Activated B cell treated with CpG ODN at 0.5 μM for 24 hours (primary cell): ENCODE results near the gene MAPK8IP2. TPM values are rescaled to one million over a fixed set of nuclear protein-coding genes. Genes with fewer than 3 reads are reported as not detected.

ENCODE experiments used
- ATAC-seq: fragments of 200-7000 bp; cut with Tn5 transposase; one replicate; pipeline ENCODE4 v1.10.0; 2021; ENCODE audit warnings: low read depth, mild to moderate bottlenecking, moderate library complexity
- CTCF ChIA-PET: fragments of 350-600 bp; sonication (Branson Sonifier 250); formaldehyde crosslinking; loops from one replicate; lab custom pipeline; 2021; ENCODE audit warnings: antibody characterized with exemption; lab: Charles Lee
- POLR2A ChIA-PET: fragments of 350-600 bp; sonication (Branson Sonifier 250); formaldehyde crosslinking; loops from one replicate; lab custom pipeline; 2021; ENCODE audit warnings: antibody characterized with exemption; lab: Charles Lee
- DNase-seq: peaks from one replicate; pipeline ENCODE4 v3.0.0; 2022
- H3K27ac Mint-ChIP-seq: one replicate; pipeline ENCODE4 v1.8.0; 2020; ENCODE audit warnings: mixed read lengths
- H3K27me3 Mint-ChIP-seq: one replicate; pipeline ENCODE4 v1.8.0; 2021; ENCODE audit warnings: mixed read lengths
- H3K36me3 Mint-ChIP-seq: one replicate; pipeline ENCODE4 v1.8.0; 2021; ENCODE audit warnings: low read depth, mixed read lengths
- H3K4me1 Mint-ChIP-seq: one replicate; pipeline ENCODE4 v1.8.0; 2021; ENCODE audit warnings: mixed read lengths
- H3K4me3 Mint-ChIP-seq: one replicate; pipeline ENCODE4 v1.8.0; 2020; ENCODE audit warnings: mild to moderate bottlenecking, mixed read lengths
- H3K9me3 Mint-ChIP-seq: one replicate; pipeline ENCODE4 v1.8.0; 2020; ENCODE audit warnings: mixed read lengths
- intact Hi-C: fragments of 100-400 bp; cut with micrococcal nuclease; formaldehyde crosslinking; loops from one replicate; pipeline ENCODE4 v1.15.1; 2024
- total RNA-seq: library from RNA; stranded (reverse); gene quantifications from 2 replicates; pipeline ENCODE4 v1.2.3, GENCODE V29; 2022
- TF ChIP-seq, protein P1 (sequence below): fragments of 200-600 bp; IDR thresholded peaks from one replicate; pipeline ENCODE4 v1.8.0; 2022; ENCODE audit warnings: antibody characterized with exemption, mild to moderate bottlenecking

The MAPK8IP2 gene
- total RNA-seq, 1 donor from 2014 or later = 0.18 TPM

DNA sequence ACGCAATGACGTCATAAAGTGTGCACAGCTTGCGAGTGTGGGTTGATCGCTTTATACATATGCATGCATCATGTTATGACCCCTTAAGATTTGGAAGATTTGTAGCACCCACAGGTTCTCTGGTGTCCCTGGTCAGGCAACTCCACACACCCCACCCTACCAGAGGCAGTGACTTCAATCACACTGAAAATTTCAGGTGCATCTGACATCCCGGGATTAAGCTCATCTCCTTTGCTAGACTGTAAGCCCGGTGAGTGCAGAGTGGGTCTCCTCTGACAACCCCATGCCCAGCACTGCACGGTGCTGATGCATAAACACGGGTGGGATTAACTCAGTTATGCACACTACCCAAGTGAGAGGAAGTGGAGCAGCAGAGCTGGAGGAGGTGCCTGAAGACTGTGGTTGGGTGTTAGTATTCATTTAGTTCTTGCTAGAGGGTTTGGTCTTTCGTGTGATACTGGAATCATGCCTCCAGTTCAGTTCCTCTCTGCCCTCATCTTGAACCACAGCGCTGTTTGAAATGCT is 20.8 kb downstream of the MAPK8IP2 start:
- ChIA-PET POLR2A (interaction anchor here (0.6 to 3.8 kb wide), 20 partner anchors 39 to 377 kb away, joined by 3 to 94 read pairs (median 7); partner anchors contain the start of genes ADM2, HDAC10, LMF2 and NCAPH2), CTCF (interaction anchor here (0.9 to 2.9 kb wide), 19 partner anchors 56 to 380 kb away, joined by 3 to 40 read pairs (median 7); partner anchors contain the start of genes HDAC10, LMF2, NCAPH2 and SCO2)
- Mint-ChIP-seq H3K4me3 (peak overlapping the region; percentile 85), H3K9me3 (no peaks in the 10 kb centered on the region), H3K27me3 (no peaks in the 10 kb centered on the region), H3K27ac (peak overlapping the region; percentile 94), H3K36me3 (peaks cover 8% of the 10 kb centered on the region), H3K4me1 (peaks cover 34% of the 10 kb centered on the region)
- TF ChIP-seq, protein P1, sequence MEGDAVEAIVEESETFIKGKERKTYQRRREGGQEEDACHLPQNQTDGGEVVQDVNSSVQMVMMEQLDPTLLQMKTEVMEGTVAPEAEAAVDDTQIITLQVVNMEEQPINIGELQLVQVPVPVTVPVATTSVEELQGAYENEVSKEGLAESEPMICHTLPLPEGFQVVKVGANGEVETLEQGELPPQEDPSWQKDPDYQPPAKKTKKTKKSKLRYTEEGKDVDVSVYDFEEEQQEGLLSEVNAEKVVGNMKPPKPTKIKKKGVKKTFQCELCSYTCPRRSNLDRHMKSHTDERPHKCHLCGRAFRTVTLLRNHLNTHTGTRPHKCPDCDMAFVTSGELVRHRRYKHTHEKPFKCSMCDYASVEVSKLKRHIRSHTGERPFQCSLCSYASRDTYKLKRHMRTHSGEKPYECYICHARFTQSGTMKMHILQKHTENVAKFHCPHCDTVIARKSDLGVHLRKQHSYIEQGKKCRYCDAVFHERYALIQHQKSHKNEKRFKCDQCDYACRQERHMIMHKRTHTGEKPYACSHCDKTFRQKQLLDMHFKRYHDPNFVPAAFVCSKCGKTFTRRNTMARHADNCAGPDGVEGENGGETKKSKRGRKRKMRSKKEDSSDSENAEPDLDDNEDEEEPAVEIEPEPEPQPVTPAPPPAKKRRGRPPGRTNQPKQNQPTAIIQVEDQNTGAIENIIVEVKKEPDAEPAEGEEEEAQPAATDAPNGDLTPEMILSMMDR = no peak
- ATAC-seq (peak; percentile 62), DNase-seq (no peak)
- intact Hi-C loops = loop anchor here (1.0 to 2.0 kb wide), 8 partner anchors 39 to 431 kb away; partner anchors contain the start of genes CHKB, DENND6B and PPP6R2

DNA sequence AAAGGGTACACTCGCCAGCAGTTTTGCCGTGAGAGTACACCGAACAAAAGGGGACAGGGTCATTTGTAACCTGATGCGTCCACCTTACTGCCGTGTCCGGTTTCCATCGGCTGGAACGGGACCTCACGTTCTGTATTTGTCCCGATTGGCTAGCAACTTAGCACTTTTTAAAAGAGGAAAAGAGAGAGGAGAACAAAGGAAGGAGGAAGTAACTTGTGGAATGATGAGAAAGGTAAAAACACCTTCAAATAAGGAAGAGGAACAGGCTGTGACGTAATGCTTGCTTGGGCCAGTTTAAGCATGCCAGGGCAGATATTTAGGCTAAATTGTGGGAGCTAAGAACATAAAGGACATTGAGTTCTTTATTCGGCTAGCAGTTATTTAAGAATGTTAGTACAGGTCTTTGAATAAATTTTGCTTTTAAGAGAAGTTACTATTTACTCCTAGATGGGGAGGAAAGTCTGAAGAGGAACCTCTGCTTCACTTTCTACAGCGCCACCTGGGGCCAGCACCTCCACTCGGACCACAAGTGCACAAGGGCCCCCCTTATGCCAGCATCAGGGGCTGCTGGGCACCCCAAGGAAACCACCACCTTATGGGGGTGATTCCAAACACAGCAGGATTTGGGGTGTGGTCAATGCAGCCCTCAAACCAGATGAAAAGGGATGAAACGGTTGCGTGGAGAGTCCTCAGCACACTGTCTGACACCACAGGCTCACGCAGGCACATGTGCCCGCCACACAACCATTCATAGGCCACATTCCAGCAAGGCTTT is 21.5 kb downstream of the MAPK8IP2 start:
- ATAC-seq = no peak
- Mint-ChIP-seq H3K36me3 (peaks cover 10% of the 10 kb centered on the region), H3K27ac (peak overlapping the region; percentile 94), H3K27me3 (no peaks in the 10 kb centered on the region), H3K9me3 (no peaks in the 10 kb centered on the region), H3K4me3 (peak overlapping the region; percentile 85), H3K4me1 (peaks cover 38% of the 10 kb centered on the region)
- ChIA-PET CTCF (interaction anchor here (1.0 to 2.9 kb wide), 11 partner anchors 59 to 380 kb away, joined by 3 to 40 read pairs (median 8); partner anchors contain the start of genes HDAC10, SCO2, SYCE3 and TYMP), POLR2A (interaction anchor here (0.6 to 3.8 kb wide), 15 partner anchors 40 to 378 kb away, joined by 3 to 94 read pairs (median 13); partner anchors contain the start of genes HDAC10, LMF2, NCAPH2 and SCO2)
- no peak for DNase-seq
- intact Hi-C loops = loop anchor here (1.0 to 2.0 kb wide), 8 partner anchors 39 to 431 kb away; partner anchors contain the start of genes CHKB, DENND6B and PPP6R2
- TF ChIP-seq, protein P1 = no peak

DNA sequence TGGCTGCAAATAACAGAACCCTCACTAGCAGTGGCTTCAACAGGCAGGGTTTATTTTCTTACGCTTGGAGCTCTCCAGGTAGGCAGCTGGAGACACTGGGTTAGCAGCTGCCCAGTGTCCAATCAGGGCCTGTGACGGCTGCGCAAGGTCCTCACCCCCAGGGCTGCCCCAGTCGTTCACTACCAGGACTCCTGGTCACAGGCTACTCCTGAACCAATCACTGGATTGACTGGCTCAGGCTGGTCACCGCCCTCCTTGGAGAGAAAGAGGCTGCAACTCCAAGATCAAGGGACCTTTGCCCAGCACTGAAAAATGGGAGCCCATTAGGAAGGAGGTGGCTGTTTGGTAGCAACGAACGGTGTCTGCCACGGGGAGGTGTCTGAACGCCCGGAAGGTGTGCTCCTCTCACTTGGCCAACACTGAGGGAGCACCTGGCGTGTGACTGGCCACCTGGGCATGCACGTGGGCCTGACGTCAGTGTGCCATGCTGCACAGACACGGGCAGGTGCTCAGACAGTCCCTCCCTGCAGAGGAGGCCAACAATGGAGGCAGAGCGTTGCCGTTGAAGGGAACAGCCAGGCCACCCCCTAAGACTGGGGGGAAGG is 22.2 kb downstream of the MAPK8IP2 start:
- H3K9me3 Mint-ChIP-seq = no peaks in the 10 kb centered on the region
- TF ChIP-seq, protein P1 = no peak
- ChIA-PET CTCF (interaction anchor here (2.9 kb wide), 1 partner anchor 97 kb away, joined by 40 read pairs; the partner anchor contains the start of gene SCO2), POLR2A (interaction anchor here (1.6 to 3.4 kb wide), 5 partner anchors 60 to 379 kb away, joined by 6 to 43 read pairs (median 20); partner anchors contain the start of genes SCO2, SYCE3, TUBGCP6 and TYMP)
- no peaks in the 10 kb centered on the region for H3K27me3 Mint-ChIP-seq
- intact Hi-C loops = no loop called here
- peaks cover 38% of the 10 kb centered on the region for H3K4me1 Mint-ChIP-seq
- DNase-seq (no peak), ATAC-seq (no peak)
- no peak overlapping the region for H3K4me3 Mint-ChIP-seq
- peaks cover 10% of the 10 kb centered on the region for H3K36me3 Mint-ChIP-seq
- H3K27ac Mint-ChIP-seq = peak overlapping the region; percentile 94

DNA sequence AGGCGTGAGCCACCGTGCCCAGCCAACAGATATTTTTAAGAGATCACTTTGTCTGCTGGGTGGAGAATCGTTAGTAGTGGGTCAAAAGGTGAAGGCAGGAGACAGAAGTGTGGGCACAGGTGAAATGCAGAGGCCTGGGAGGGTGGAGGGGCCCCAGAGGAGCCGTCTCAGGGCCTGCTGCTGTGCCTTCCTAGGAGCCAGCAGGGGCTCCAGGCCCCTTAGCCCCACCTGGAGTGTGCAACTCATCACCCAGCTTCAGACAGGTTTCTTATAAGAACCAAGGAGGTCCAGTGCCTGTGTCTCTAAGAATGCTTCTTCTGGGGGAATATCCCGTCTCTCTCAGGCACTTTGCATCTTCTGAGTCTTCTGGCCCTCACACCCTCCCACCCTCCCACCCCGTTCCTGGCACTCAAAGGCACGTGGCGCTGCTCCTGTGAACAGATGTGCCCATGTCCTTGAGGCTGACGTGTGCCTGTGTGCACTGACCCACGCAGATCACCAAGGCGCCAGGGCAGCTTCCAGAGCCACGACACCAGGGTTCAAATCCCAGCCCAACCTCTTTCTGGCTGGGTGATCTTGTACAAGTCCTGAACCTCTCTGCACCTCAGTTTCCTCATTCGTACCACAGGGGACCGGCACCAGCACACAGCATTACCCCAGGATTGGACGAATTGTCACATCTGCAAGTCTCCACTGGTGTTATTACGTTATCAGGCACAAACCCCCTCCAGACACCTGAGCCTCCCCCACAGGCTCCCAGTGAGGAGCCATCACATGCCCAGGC is 23.9 kb downstream of the MAPK8IP2 start:
- POLR2A ChIA-PET = interaction anchor here (0.7 to 1.3 kb wide), 2 partner anchors 98 to 853 kb away, joined by 3 read pairs; no protein-coding TSS in a partner anchor
- ATAC-seq = no peak
- TF ChIP-seq, protein P1 = no peak
- H3K36me3 Mint-ChIP-seq = peaks cover 10% of the 10 kb centered on the region
- no peak for DNase-seq
- H3K4me3 Mint-ChIP-seq = no peak overlapping the region
- H3K9me3 Mint-ChIP-seq = no peaks in the 10 kb centered on the region
- H3K4me1 Mint-ChIP-seq = peaks cover 46% of the 10 kb centered on the region
- no peak overlapping the region for H3K27ac Mint-ChIP-seq
- H3K27me3 Mint-ChIP-seq = no peaks in the 10 kb centered on the region
- intact Hi-C loops = no loop called here
- CTCF ChIA-PET = no interaction called here
